AG04449 (cell line): ENCODE results near the gene IL19.

ENCODE experiments used
- CTCF ChIA-PET: fragments of 350-600 bp; formaldehyde crosslinking; extraction: SDS; loops from one replicate; lab custom pipeline; 2021; ENCODE audit warnings: antibody characterized with exemption; lab: Yijun Ruan, JAX
- POLR2A ChIA-PET: fragments of 400-600, 350-600 bp; formaldehyde crosslinking; extraction: SDS; loops from one replicate; lab custom pipeline; 2020; ENCODE audit warnings: antibody characterized with exemption, inconsistent platforms; lab: Yijun Ruan, JAX
- DNase-seq: peaks from one replicate; pipeline ENCODE4 v3.0.0-alpha.2; 2010; ENCODE audit warnings: low read depth, low spot score
- H3K4me3 ChIP-seq: 2 replicates; pipeline ENCODE4 v1.5.1; 2011; ENCODE audit warnings: low read depth, mild to moderate bottlenecking, control low read depth, low read length
- CTCF ChIP-seq: IDR thresholded peaks from one replicate; pipeline ENCODE4 v1.5.1; 2011; ENCODE audit warnings: mild to moderate bottlenecking, moderate library complexity, low read length, control low read depth, inconsistent platforms; ENCODE audit not compliant: insufficient read depth; ENCODE audit errors: missing control alignments

IL19 gene

DNA sequence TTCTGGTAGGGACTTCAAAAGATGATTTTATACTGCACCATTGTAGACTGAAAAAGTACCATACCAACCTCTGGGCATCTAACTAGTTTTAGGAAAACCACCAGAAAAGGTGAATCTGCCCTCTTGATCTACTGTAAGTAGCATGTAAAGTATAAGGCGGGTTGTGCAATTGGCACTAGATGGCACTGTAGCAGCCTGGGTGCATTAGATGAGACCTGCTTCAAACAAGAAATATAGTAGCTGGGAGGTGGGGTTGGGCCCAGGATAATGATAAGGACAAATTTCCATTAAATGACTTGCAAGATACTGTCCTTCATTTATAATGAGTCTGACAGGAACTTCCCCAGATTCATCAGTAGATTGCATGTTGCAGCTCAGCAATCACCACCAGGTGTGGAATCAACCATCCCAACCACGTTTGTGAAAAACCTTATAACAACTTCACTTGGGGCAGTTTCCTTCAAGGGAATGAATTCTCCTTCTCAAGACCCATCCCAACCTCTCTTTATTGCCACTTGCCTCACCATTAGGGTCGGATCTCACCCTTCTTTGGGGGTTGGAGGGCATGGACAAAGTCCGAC lies 39.0 kb downstream of the IL19 start:
- ChIA-PET CTCF (interaction anchor here (0.6 to 9.8 kb wide), 50 partner anchors 8 to 330 kb away, joined by 3 to 272 read pairs (median 5); partner anchors contain the start of genes DYRK3, IL19 and IL20), POLR2A (no interaction called here)
- H3K4me3 ChIP-seq, result no peak overlapping the region
- DNase-seq, result no peak
- TF ChIP-seq CTCF, result peak; percentile 60

GRCh38 chr1:206812471-206812870 lies 41.9 kb downstream of the IL19 start:
- ChIA-PET CTCF (interaction anchor here (1.0 to 9.8 kb wide), 7 partner anchors 10 to 103 kb away, joined by 4 to 272 read pairs (median 23); no protein-coding TSS in a partner anchor), POLR2A (no interaction called here)
- TF ChIP-seq CTCF, result no peak
- no peak overlapping the region for H3K4me3 ChIP-seq
- no peak for DNase-seq

DNA sequence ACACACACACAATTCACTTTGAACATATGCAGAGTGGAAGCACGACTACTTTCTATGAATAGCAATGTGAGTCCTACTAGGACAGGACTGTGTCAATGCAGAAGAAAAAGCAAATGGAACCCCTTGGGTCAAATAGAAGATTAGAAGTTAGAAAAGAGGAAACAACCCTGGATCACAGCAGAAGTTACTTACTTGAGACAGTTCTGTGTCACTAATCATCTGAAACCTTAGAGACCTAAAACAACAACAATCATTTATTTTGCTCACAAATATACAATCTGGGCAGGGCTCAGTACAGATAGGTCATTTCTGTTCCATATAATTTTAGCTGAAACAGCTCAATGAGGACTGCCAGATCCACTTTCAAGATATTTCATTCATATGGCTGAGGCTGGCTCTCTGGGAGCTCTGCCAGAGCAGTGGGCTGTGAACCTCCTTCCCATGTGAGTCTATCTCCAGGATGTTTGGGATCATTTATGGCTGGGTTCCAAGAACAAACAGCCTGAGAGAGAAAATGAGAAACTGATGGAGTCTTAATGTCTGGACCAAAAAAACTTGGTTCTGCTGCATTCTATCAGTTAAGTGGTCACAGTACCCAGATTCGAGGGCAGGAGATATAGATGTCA lies 44.3 kb downstream of the IL19 start:
- CTCF ChIA-PET, result interaction anchor here (1.0 to 2.9 kb wide), 3 partner anchors 11 to 97 kb away, joined by 3 to 23 read pairs (median 6); no protein-coding TSS in a partner anchor
- POLR2A ChIA-PET, result no interaction called here
- no peak for TF ChIP-seq CTCF
- H3K4me3 ChIP-seq, result no peak overlapping the region
- DNase-seq, result no peak

GRCh38 chr1:206816390-206817287 lies 46.1 kb downstream of the IL19 start:
- no peak for TF ChIP-seq CTCF
- ChIA-PET POLR2A (no interaction called here), CTCF (interaction anchor here (0.9 to 6.7 kb wide), 12 partner anchors 8 to 166 kb away, joined by 3 to 51 read pairs (median 4); no protein-coding TSS in a partner anchor)
- no peak overlapping the region for H3K4me3 ChIP-seq
- DNase-seq, result no peak

GRCh38 chr1:206821493-206821892 lies 50.9 kb downstream of the IL19 start:
- no peak for DNase-seq
- H3K4me3 ChIP-seq, result no peak overlapping the region
- ChIA-PET CTCF (interaction anchor here (1.7 to 6.7 kb wide), 4 partner anchors 8 to 91 kb away, joined by 3 to 61 read pairs (median 28); no protein-coding TSS in a partner anchor), POLR2A (no interaction called here)
- no peak for TF ChIP-seq CTCF
